Activated CD4-positive, alpha-beta T cell treated with anti-CD3 and anti-CD28 coated beads, Interleukin-10, Interleukin-2, amounts not matched to agents 100 ng/mL and 50 ng/mL, durations not matched to agents 16 hours and 8 hours (primary cell): Measurements from ENCODE around the gene AFAP1L1.

ENCODE experiments used
- DNase-seq: peaks from one replicate; pipeline ENCODE4 v3.0.0-alpha.2; 2020

AFAP1L1 gene

DNA sequence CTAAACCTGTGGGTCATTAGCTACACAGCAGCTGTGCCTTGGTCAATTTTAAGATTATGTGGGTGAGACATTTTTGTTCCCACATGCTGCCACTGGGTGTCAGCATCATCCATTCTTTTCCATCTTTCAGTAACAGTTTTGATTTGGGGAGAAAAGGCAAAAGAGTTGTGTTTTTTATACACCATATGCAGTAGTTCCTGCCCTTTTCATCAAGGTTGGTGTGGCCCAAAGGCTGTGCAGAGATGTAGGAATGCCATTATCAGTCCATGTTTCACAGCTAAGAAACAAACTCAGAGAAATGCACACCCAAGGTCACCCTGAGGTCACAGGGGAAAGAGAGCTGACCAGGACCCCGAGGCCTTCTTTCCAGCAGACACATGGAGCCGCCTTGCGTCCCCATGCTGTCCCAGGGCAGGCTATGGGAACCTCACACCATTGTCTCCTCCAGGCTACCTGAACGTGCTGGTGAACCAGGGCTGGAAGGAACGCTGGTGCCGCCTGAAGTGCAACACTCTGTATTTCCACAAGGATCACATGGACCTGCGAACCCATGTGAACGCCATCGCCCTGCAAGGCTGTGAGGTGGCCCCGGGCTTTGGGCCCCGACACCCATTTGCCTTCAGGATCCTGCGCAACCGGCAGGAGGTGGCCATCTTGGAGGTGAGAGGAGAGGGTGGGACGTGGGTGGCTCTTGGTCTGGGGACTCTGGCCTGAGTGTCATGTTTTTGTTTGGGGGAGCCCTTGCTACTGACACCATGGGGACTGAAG lies 45.8 kb downstream of the AFAP1L1 start:
- DNase-seq, result peak; percentile 45

DNA sequence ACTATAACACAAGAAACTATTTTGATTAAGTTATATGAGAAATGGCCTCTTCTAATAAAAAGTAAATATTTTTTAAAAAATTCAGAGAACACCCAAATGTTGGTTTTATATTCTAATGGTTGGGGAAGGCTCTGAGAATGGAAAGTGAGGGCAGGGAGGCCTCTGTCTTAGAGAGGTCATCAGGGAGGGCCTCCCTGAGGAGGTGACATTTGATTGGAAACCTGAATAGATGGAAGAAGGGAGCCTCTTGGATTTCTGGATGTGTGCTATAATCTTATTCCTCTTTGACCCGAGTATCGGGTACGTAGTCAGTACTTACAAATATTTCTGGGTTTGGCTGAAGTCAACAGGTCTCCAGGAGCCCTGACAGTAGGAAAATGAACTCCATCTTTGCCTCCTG lies 47.5 kb downstream of the AFAP1L1 start:
- no peak for DNase-seq

- DNase-seq, result peak; percentile 34
Observed at GRCh38 chr5:149320791-149321330, 49.2 kb downstream of the AFAP1L1 start.

DNA sequence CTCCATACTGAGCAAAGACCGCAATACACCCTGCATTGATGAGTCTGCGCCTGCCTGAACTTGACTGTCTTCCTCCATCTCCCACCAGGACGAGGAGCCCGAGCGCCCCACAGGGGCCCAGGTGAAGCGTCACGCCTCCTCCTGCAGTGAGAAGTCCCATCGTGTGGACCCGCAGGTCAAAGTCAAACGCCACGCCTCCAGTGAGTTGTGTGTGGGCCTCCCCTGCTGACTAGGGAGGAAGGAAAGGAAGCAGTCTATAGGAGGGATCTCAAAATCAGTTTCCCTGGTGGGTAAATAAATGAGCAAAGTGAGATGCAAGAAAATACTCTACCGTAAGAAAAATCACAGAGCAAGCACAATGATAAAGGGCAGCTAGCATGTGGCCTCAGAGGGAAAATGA lies 50.9 kb downstream of the AFAP1L1 start:
- no peak for DNase-seq

- no peak for DNase-seq
Observed at GRCh38 chr5:149323210-149323609, 51.6 kb downstream of the AFAP1L1 start.

- no peak for DNase-seq
Observed at GRCh38 chr5:149323621-149324205, 52.1 kb downstream of the AFAP1L1 start.

DNA sequence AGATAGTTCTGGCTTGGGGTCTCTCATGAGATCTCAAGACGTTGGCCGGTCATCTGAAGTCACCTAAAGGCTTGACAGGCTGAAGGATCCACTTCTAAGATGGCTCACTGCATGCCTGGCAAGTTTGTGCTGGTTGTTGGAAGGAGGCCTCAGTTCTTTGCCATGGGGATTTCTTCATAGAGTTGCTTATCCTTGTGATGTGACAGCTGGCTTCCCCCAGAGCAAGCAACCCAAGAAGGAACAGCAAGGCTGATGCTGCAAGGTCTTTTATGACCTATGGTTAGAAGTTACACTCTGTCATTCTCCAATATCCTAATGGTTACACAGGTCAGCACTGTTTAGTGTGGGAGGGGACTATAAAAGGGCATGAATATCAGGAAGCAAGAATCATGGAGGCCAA lies 53.0 kb downstream of the AFAP1L1 start:
- DNase-seq, result no peak

DNA sequence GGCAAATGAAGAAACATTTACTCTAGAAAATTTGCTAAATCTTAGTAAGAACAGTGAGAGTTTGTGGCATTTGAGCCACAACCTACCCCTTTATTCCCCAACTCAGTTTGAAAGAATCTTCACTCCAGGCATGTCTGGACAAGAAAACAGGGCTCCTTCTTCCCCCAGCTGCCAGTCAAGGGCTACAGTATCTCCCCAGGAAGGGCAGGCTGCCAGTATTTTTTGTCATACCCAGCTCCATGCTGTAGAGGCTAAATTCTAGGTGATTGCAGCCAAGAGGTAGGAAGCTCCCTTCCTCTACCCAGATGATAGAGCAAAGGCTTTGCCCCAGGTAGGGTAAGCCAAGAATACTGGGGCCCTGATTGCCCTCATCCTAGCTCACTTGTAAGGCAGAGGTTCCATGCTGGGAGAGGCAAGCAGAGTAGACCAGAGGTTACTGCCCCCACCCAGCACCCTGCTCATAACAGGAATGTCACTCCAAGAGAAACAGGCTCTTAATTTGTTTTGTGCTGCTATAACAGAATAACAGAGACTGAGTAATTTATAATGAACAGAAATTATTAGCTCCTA lies 53.6 kb downstream of the AFAP1L1 start:
- DNase-seq, result no peak

DNA sequence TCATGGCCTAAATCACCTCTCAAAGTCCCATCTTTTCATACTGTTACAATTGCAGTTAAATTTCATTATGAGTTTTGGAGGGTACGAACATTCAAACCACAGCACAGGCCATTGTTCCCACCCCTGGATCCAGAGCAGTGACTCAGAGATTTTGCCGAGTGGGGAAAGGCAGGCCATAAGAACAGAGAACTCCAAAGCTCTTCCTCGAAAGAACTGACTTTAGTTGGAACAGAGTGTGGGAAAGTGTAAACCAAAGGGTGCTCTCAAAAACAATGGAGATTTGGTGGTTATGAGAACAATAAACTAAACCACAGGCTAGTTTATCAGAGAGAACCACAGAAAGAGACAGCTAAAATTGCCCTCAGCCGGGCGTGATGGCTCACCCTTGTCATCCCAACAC lies 54.2 kb downstream of the AFAP1L1 start:
- no peak for DNase-seq

GRCh38 chr5:149326611-149327010 lies 55.0 kb downstream of the AFAP1L1 start:
- DNase-seq, result no peak

DNA sequence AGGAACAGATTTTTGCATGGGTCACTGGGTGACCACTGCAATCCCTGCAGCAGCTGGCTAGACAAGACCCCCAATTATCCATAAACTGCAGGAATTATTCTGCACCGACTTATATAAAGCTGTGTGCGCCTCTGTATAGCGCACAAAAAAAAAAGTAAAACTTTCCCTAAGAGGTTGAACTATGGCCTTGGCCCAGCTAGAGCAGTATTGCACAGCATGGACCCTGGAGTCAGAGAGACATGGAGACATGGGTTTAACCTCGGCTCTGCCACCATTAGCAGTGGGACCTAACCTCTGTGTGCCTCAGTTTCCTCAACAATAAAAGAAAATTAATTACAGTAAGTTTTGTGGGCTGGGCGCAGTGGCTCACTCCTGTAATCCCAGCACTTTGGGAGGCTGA lies 56.5 kb downstream of the AFAP1L1 start:
- DNase-seq, result no peak

DNA sequence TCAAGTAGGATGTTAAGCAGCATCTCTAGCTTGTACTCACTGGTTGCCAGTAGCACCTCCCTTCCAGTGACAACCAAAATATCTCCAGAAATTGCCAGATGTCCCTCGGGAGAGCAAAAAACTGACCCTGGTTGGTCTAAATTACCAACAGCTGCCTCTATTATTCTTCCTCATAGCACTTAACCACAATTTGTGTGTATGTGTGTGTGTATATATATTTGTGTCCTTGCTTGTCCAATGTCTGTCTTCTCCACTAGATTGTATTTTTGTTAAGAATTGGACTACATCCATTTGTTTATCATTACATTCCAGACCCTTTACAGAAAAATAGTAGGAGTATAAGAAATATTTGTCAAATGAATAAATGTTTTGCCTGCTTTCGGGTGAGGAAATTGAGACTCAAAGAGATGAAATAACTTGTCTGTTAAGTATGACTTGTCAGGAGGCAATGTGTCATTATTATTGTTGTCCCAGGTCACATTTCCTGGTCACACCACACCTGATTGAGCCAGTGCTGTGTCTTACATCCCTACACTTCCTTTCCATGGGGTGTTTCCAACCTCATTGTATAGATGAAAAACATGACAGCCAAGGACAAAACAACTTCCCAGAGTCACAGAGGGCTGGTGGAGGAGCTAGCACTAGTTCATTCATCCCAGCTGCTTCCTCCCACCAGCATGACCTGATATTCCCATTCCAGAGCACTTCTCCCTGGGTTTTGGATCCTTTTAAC lies 62.2 kb downstream of the AFAP1L1 start:
- DNase-seq, result no peak

DNA sequence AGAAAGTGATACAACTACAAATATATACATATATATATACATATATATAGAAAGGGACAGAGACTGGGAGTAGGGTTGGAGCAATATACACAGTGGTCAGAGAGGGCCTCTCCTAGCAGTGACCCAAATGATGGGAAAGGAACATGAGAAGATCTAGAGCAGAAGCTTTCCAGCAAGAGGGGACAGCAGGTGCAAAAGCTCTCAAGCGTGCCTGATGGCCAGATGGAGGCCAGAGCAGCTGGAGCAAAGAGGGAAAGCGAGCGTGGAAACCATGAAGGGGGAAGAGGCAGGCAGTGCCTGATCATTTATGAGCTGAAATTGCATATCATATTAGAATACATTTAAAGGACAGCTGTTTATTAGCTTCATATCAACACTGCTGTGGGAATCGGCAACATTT lies 66.1 kb downstream of the AFAP1L1 start:
- no peak for DNase-seq

GRCh38 chr5:149338364-149338763 lies 66.7 kb downstream of the AFAP1L1 start:
- no peak for DNase-seq

DNA sequence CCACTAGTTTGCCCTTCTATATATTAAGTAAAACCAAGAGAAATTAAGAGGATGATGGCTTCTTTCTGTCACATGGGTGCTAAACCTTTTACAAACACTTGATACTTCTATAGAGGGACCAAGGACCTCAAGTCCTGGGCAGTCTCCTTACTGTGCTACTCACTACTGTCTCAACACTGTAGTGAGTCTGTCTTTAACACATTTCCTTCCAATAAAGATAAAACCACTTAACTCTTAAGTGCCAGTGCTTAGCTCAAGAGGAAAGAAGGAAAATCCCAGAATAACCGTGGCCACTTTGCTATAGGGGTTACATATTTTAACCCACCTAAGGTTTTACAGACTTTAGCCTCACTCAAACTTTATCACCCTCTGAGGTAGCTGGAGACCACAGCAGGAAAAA lies 69.3 kb downstream of the AFAP1L1 start:
- no peak for DNase-seq

- DNase-seq, result no peak
Observed at GRCh38 chr5:149341876-149342275, 70.2 kb downstream of the AFAP1L1 start.

GRCh38 chr5:149344151-149344550 lies 72.5 kb downstream of the AFAP1L1 start:
- no peak for DNase-seq

DNA sequence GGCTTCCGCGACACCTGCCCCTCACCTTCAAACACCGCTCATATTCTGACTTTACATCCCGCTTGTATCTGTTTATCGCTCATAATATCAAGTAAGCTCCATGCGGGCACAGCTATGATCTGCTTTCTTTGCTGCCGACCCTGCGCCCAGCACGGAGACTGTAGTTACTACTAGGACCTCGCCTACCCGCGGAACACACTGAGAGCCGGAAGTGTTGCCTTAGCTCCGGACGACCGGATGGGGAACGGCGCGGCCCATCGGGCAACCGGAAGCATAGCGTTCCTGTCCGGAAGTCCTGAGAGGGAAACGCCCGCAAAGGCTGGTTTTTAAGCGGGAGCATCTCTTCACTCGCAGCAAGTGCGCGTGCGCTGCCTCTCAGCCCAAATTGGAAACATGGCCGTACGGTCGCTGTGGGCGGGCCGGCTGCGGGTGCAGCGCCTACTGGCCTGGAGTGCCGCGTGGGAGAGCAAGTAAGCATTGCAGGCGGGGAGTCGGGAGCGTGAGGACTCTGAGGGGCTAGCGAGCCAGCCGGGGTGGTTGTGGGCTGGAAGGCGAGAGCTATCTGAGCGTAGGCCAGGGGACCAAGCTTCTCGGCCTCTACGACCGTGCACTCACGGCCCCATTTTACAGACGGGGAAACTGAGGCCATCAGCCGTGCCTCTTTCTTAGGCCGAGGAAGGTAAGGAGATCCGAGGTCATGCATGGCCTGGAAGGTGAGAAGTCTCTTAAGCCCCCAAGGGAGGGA lies 73.7 kb downstream of the AFAP1L1 start, which contains the start of gene GRPEL2:
TSS of gene GRPEL2 (plus strand) at position 353 of the 745 bp plus-strand sequence. CDS start at position 394, 41 bp downstream.
- DNase-seq, result peak; percentile 98

DNA sequence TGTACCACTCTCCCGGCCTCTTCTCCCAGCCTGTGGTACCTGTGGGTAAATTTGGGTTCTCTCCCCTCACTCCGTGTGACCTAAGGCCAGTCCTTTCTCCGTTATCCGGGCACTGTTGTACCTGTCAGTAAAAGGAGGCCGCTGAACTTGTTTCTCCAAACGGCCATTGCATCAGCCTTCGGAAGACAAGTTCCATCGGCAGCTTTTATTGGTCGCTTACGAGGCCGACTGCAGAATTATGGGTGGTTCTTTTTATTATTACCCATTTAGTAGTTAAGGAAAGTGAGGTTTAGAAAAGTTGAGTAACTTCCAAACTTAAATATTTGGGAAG lies 74.2 kb downstream of the AFAP1L1 start:
- peak; percentile 39 for DNase-seq

DNA sequence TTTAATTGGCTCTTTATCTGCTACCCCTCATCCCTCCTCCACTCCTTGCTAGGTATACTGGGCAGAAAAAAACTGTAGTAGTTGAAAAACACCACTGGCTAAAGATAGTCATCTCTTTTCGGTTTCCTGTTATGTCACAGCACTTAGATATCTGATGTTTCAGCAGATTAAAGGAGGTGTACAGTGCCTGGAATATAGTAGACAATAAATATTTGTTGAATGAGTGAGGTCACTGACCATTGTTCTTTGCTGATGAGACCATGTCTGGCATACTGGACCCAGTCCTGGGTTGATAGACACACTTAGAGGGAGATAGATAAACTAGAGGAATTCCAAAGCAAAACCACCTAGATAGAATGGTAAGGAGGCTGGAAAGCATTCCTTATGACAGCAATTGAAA lies 76.9 kb downstream of the AFAP1L1 start:
- DNase-seq, result peak; percentile 73

DNA sequence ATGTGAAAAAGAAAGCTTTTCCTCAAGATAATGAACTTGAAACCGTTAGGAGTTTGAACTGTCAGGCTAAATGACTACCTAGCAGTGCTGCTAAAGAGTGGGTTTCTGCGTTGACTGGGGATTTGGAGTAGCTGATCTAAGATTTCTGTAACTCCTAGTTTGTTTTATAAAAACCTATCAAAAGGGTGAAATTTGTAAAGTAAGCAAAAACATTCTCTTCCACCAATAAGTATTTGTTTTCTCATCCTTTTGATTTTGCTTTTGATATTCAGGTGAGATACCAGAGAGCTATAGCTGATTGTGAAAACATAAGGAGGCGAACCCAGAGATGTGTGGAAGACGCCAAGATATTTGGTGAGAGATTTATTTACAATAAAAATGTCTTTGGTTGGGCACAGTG lies 77.7 kb downstream of the AFAP1L1 start:
- no peak for DNase-seq

- no peak for DNase-seq
Observed at GRCh38 chr5:149352169-149352568, 80.5 kb downstream of the AFAP1L1 start.

- no peak for DNase-seq
Observed at GRCh38 chr5:149353911-149354310, 82.3 kb downstream of the AFAP1L1 start.
